Endothelial cell of umbilical vein (primary cell): ENCODE measurements around the gene GSG1L. TPM values are rescaled to one million over a fixed set of nuclear protein-coding genes. Genes with fewer than 3 reads are reported as not detected.

Experiments
- BruUV-seq: library from RNA; stranded (reverse); fragments of 400-500 nt; replicated peaks from 2 replicates; lab custom pipeline; 2021; lab: Mats Ljungman, UMichigan
- CTCF ChIA-PET: fragments of 300-600, 350-600 bp; sonication (Branson Sonifier 250); formaldehyde crosslinking; loops from one replicate; lab custom pipeline; 2021; ENCODE audit warnings: antibody characterized with exemption, inconsistent platforms; lab: Charles Lee
- POLR2A ChIA-PET: fragments of 300-600, 350-600 bp; sonication (Branson Sonifier 250); formaldehyde crosslinking; loops from one replicate; lab custom pipeline; 2021; ENCODE audit warnings: antibody characterized with exemption, inconsistent platforms; lab: Charles Lee
- DNase-seq: peaks from one replicate; pipeline ENCODE4 v3.0.0-alpha.2; 2011; ENCODE audit warnings: low read depth, low spot score
- FAIRE-seq: peaks from 2 replicates; lab custom pipeline; 2011; peaks lifted over from hg19 to GRCh38; lab: Jason Lieb, UNC
- H2AFZ ChIP-seq: 2 replicates; pipeline ENCODE4 v1.6.0; 2012; ENCODE audit warnings: low read depth, low read length, control low read depth, inconsistent platforms
- H3K27ac ChIP-seq: 2 replicates; pipeline ENCODE4 v1.5.1; 2011; ENCODE audit warnings: low read depth, mild to moderate bottlenecking, control low read depth, low read length, moderate library complexity; ENCODE audit not compliant: insufficient read depth
- H3K27me3 ChIP-seq, 2 experiments: 2 replicates each; pipeline versions ENCODE4 v1.6.0 to v1.6.1; 2011; ENCODE audit warnings: low read length in 2 of 2, mixed read lengths in 1 of 2; ENCODE audit not compliant: control insufficient read depth in 2 of 2, insufficient read depth in 2 of 2
- H3K36me3 ChIP-seq, 2 experiments: 2 replicates in 1 of 2; 3 replicates in 1 of 2; pipeline ENCODE4 v1.5.1; 2011; ENCODE audit warnings: low read length in 2 of 2, mild to moderate bottlenecking in 1 of 2, moderate library complexity in 1 of 2; ENCODE audit not compliant: control insufficient read depth in 2 of 2, insufficient read depth in 2 of 2; ENCODE audit errors: extremely low read depth in 1 of 2
- H3K4me1 ChIP-seq: 3 replicates; pipeline ENCODE4 v1.5.1; 2011; ENCODE audit warnings: mild to moderate bottlenecking, low read length; ENCODE audit not compliant: control insufficient read depth, insufficient read depth; ENCODE audit errors: extremely low read depth
- H3K4me2 ChIP-seq: 2 replicates; pipeline ENCODE4 v1.6.1; 2011; ENCODE audit warnings: low read length, control low read depth, mixed read lengths; ENCODE audit not compliant: insufficient read depth
- H3K4me3 ChIP-seq, 3 experiments: fragments of 200-600 bp in 1 of 3; sonication (generic), shearing (Covaris generic) in 1 of 3; replicated peaks in 1 of 3; 2 replicates each; pipeline ENCODE4 v1.5.1; 2011 to 2016; ENCODE audit warnings: control low read depth in 3 of 3, low read length in 3 of 3, mild to moderate bottlenecking in 2 of 3, inconsistent platforms in 1 of 3, low read depth in 1 of 3, moderate library complexity in 1 of 3; ENCODE audit not compliant: insufficient read depth in 1 of 3
- H3K79me2 ChIP-seq: 2 replicates; pipeline ENCODE4 v1.6.0; 2012; ENCODE audit warnings: low read length, inconsistent platforms; ENCODE audit not compliant: control insufficient read depth, insufficient read depth
- H3K9ac ChIP-seq: replicated peaks from 2 replicates; pipeline ENCODE3; 2011; ENCODE audit warnings: low read length, control low read depth; ENCODE audit not compliant: insufficient read depth; ENCODE audit errors: extremely low read depth
- H3K9me1 ChIP-seq: replicated peaks from 3 replicates; pipeline ENCODE4 v1.6.0; 2011; ENCODE audit warnings: mild to moderate bottlenecking, low read length; ENCODE audit not compliant: control insufficient read depth, insufficient read depth; ENCODE audit errors: extremely low read depth
- H3K9me3 ChIP-seq: replicated peaks from 2 replicates; pipeline ENCODE4 v1.5.1; 2012; ENCODE audit warnings: low read length, inconsistent platforms; ENCODE audit not compliant: control insufficient read depth, insufficient read depth
- H4K20me1 ChIP-seq: replicated peaks from 2 replicates; pipeline ENCODE3; 2011; ENCODE audit warnings: mild to moderate bottlenecking, low read length; ENCODE audit not compliant: control insufficient read depth, insufficient read depth; ENCODE audit errors: extremely low read depth
- FOS ChIP-seq: IDR thresholded peaks from 2 replicates; pipeline ENCODE4 v1.6.1; 2011; ENCODE audit warnings: mild to moderate bottlenecking, low read length, moderate library complexity, borderline replicate concordance; ENCODE audit not compliant: insufficient read depth
- GATA2 ChIP-seq: IDR thresholded peaks from 2 replicates; pipeline ENCODE4 v1.7.0; 2011; ENCODE audit warnings: low read depth, mild to moderate bottlenecking, moderate library complexity, mixed read lengths, low read length; ENCODE audit not compliant: insufficient read length, insufficient read depth
- JUN ChIP-seq: IDR thresholded peaks from 2 replicates; pipeline ENCODE4 v1.6.1; 2011; ENCODE audit warnings: borderline replicate concordance, low read depth; ENCODE audit not compliant: insufficient read length, insufficient read depth
- MAX ChIP-seq: IDR thresholded peaks from 2 replicates; pipeline ENCODE4 v1.6.1; 2011; ENCODE audit not compliant: insufficient read depth, insufficient read length
- POLR2A ChIP-seq: IDR thresholded peaks from 2 replicates; pipeline ENCODE4 v1.6.1; 2012; ENCODE audit warnings: low read depth, mild to moderate bottlenecking, control low read depth, low read length
- POLR2AphosphoS5 ChIP-seq: IDR thresholded peaks from 2 replicates; pipeline ENCODE4 v1.6.1; 2012; ENCODE audit warnings: low read depth, mild to moderate bottlenecking, control low read depth, low read length, moderate library complexity; ENCODE audit not compliant: insufficient read depth
- dilution Hi-C: fragments of 300-500 bp; cut with MboI; formaldehyde crosslinking; loops from one replicate; pipeline ENCODE4 v1.15.0; 2019; ENCODE audit warnings: low sequenced_read_pairs; ENCODE audit not compliant: extremely low pct_ligation_motif_present
- intact Hi-C: fragments of 100-400 bp; cut with micrococcal nuclease; formaldehyde crosslinking; loops from one replicate; pipeline ENCODE4 v1.10.0; 2022
- polyA plus RNA-seq, 4 experiments: library from polyadenylated mRNA; depleted of rRNA in 3 of 4; stranded (reverse) in 3 of 4; unstranded in 1 of 4; fragments of >200 nt; gene quantifications; 2 replicates each; pipeline versions ENCODE4 v1.2.1 to v1.2.3, GENCODE V29; 2011 to 2012; ENCODE audit warnings: missing spikeins in 1 of 4
- total RNA-seq: library from RNA; stranded (reverse); gene quantifications from 2 replicates; pipeline ENCODE4 v1.2.3, GENCODE V29; 2021
- TF ChIP-seq, protein P1 (sequence below), 2 donors: IDR thresholded peaks; 1 replicate in 1 of 2; 2 replicates in 1 of 2; pipeline ENCODE4 v1.5.1; 2011; ENCODE audit warnings: low read length in 2 of 2, mild to moderate bottlenecking in 2 of 2, moderate library complexity in 2 of 2, control low read depth in 1 of 2, inconsistent platforms in 1 of 2, low read depth in 1 of 2; ENCODE audit not compliant: insufficient read depth in 1 of 2; ENCODE audit errors: extremely low read depth in 1 of 2

GSG1L gene
- total and polyA plus RNA-seq, 2 donors (not counting 3 experiments of a cell fraction or from before 2014, with no cell fraction given), result 0.06 TPM; not detected in 1

- Histone ChIP-seq H3K4me1 (no peaks in the 10 kb centered on the region), H3K9me3 (no peaks in the 10 kb centered on the region), H3K9ac (no peak overlapping the region), H3K4me2 (no peak overlapping the region), H2AFZ (no peak overlapping the region), H3K79me2 (no peaks in the 10 kb centered on the region), H3K27me3 (no peaks in the 10 kb centered on the region), H3K36me3 (no peaks in the 10 kb centered on the region), H3K4me3 (no peak overlapping the region), H4K20me1 (no peaks in the 10 kb centered on the region), H3K27ac (no peak overlapping the region), H3K9me1 (no peaks in the 10 kb centered on the region)
- FAIRE-seq (no peak), DNase-seq (no peak)
- no TSS peak for BruUV-seq
- ChIA-PET POLR2A (no interaction called here), CTCF (interaction anchor here (1.9 kb wide), 2 partner anchors 19 to 110 kb away, joined by 5 to 9 read pairs; no protein-coding TSS in a partner anchor)
- dilution Hi-C loops (no loop called here), intact Hi-C loops (no loop called here)
- TF ChIP-seq POLR2A (no peak), FOS (no peak), GATA2 (no peak), JUN (no peak), POLR2AphosphoS5 (no peak)
- TF ChIP-seq, protein P1, sequence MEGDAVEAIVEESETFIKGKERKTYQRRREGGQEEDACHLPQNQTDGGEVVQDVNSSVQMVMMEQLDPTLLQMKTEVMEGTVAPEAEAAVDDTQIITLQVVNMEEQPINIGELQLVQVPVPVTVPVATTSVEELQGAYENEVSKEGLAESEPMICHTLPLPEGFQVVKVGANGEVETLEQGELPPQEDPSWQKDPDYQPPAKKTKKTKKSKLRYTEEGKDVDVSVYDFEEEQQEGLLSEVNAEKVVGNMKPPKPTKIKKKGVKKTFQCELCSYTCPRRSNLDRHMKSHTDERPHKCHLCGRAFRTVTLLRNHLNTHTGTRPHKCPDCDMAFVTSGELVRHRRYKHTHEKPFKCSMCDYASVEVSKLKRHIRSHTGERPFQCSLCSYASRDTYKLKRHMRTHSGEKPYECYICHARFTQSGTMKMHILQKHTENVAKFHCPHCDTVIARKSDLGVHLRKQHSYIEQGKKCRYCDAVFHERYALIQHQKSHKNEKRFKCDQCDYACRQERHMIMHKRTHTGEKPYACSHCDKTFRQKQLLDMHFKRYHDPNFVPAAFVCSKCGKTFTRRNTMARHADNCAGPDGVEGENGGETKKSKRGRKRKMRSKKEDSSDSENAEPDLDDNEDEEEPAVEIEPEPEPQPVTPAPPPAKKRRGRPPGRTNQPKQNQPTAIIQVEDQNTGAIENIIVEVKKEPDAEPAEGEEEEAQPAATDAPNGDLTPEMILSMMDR (IDR thresholded peaks at IDR 0.05; ENCODE audit: extremely low read depth in 1 of 2, insufficient read depth in 1 of 2, low read depth in 1 of 2, low read length in 2 of 2), result no peak
Measured at GRCh38 chr16:27749946-27750345, 313.6 kb downstream of the GSG1L start.

DNA sequence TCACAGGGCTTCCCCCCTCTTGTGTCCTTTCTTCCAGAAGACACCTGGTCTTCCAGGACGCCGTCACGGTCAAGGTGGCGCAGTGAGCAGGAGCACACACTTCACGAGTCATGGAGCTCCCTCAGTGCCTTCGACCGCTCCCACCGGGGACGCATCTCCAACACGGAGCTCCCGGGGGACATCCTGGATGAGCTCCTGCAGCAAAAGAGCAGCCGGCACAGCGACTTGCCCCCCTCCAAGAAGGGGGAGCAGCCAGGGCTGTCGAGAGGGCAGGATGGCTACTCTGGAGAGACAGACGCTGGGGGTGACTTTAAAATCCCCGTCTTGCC, 314.0 kb downstream of the GSG1L start:
- ChIA-PET POLR2A (no interaction called here), CTCF (interaction anchor here (1.9 kb wide), 2 partner anchors 19 to 109 kb away, joined by 5 to 9 read pairs; no protein-coding TSS in a partner anchor)
- no peak overlapping the region for H2AFZ ChIP-seq
- dilution Hi-C loops (no loop called here), intact Hi-C loops (no loop called here)
- no peak overlapping the region for H3K4me3 ChIP-seq
- no peak overlapping the region for H3K27ac ChIP-seq
- H3K9me3 ChIP-seq, result no peaks in the 10 kb centered on the region
- no peak overlapping the region for H3K9ac ChIP-seq
- no peaks in the 10 kb centered on the region for H3K36me3 ChIP-seq
- no peaks in the 10 kb centered on the region for H3K4me1 ChIP-seq
- TF ChIP-seq POLR2A, result no peak
- TF ChIP-seq, protein P1 (IDR thresholded peaks at IDR 0.05; ENCODE audit: extremely low read depth in 1 of 2, insufficient read depth in 1 of 2, low read depth in 1 of 2, low read length in 2 of 2), result no peak
- TF ChIP-seq MAX, result no peak
- TF ChIP-seq GATA2, result no peak
- no peak for TF ChIP-seq POLR2AphosphoS5
- no peak for TF ChIP-seq FOS
- H3K4me2 ChIP-seq, result no peak overlapping the region
- no peaks in the 10 kb centered on the region for H4K20me1 ChIP-seq
- H3K79me2 ChIP-seq, result no peaks in the 10 kb centered on the region
- H3K27me3 ChIP-seq, result no peaks in the 10 kb centered on the region
- H3K9me1 ChIP-seq, result no peaks in the 10 kb centered on the region
- BruUV-seq, result no TSS peak
- FAIRE-seq (no peak), DNase-seq (no peak)
